Prostate gland (tissue), 2 donors: ENCODE data around the gene PALM.

Source experiments
- CTCF ChIP-seq, 4 experiments: fragments of 200-600 bp in 2 of 4; fragments of 450-650 bp in 2 of 4; sonication (generic) in 2 of 4; IDR thresholded peaks; 1 replicate in 3 of 4; 2 replicates in 1 of 4; pipeline ENCODE4 v1.5.1; 2016 to 2019; ENCODE audit warnings: antibody characterized with exemption in 4 of 4, mild to moderate bottlenecking in 2 of 4, moderate library complexity in 2 of 4
- POLR2A ChIP-seq: fragments of 450-650 bp; IDR thresholded peaks from one replicate; pipeline ENCODE4 v1.6.1; 2016; ENCODE audit warnings: antibody characterized with exemption, mild to moderate bottlenecking
- POLR2AphosphoS5 ChIP-seq: sonication (generic); formaldehyde crosslinking; IDR thresholded peaks from one replicate; pipeline ENCODE4 v1.6.1; 2017; ENCODE audit warnings: antibody characterized with exemption

- no peak for TF ChIP-seq CTCF (IDR thresholded peaks at IDR 0.05)
- TF ChIP-seq POLR2A = no peak
- TF ChIP-seq POLR2AphosphoS5 = no peak
These were observed 72.2 kb downstream of the PALM start for GRCh38 chr19:780935-781334.
